Measurements from ENCODE around the gene PSKH1.
"Not testable (repeated sequence)": the region's sequence is repeated elsewhere in the genome, so short reads cannot be mapped to it uniquely, and the experiment has no call there.

The PSKH1 gene
- 10.9 to 27.8 reads per million in 2 experiments for total RNA-seq

GRCh38 chr16:67892899-67893742 lies at the start of gene PSKH1:
PSKH1 (plus strand) TSS chr16:67893254; CDS start chr16:67908750, 15,496 bp downstream.
- peak; percentile 92 for DNase-seq (ENCODE audit: low read depth)

- no peak for DNase-seq (ENCODE audit: low read depth)
Observed at GRCh38 chr16:67843343-67843765, 49.7 kb upstream of the PSKH1 start.

- DNase-seq (ENCODE audit: low read depth), result no peak
Observed at GRCh38 chr16:67844497-67844896, 48.6 kb upstream of the PSKH1 start.

- no peak for DNase-seq (ENCODE audit: low read depth)
Observed at GRCh38 chr16:67845291-67846062, 47.6 kb upstream of the PSKH1 start.

- DNase-seq (ENCODE audit: low read depth), result no peak
Observed at GRCh38 chr16:67846063-67846319, 47.1 kb upstream of the PSKH1 start.

GRCh38 chr16:67846320-67847063 lies 46.6 kb upstream of the PSKH1 start, which contains the start of gene NUTF2:
NUTF2 (plus strand) TSS chr16:67846933; CDS start chr16:67865131, 18,198 bp downstream.
- peak; percentile 92 for DNase-seq (ENCODE audit: low read depth)

GRCh38 chr16:67847064-67847861 lies 45.8 kb upstream of the PSKH1 start, which contains the start of gene CENPT:
CENPT (minus strand) TSS chr16:67847693; CDS start chr16:67833859, 13,834 bp downstream.
- no peak for DNase-seq (ENCODE audit: low read depth)

- no peak for DNase-seq (ENCODE audit: low read depth)
Observed at GRCh38 chr16:67848118-67848517, 44.9 kb upstream of the PSKH1 start.

GRCh38 chr16:67853670-67854069 lies 39.4 kb upstream of the PSKH1 start:
- no peak for DNase-seq (ENCODE audit: low read depth)

- no peak for DNase-seq (ENCODE audit: low read depth)
Observed at GRCh38 chr16:67855789-67856188, 37.3 kb upstream of the PSKH1 start.

- no peak for DNase-seq (ENCODE audit: low read depth)
Observed at GRCh38 chr16:67856927-67857546, 36.0 kb upstream of the PSKH1 start.

GRCh38 chr16:67857547-67858233 lies 35.4 kb upstream of the PSKH1 start:
- no peak for DNase-seq (ENCODE audit: low read depth)

GRCh38 chr16:67858500-67858899 lies 34.6 kb upstream of the PSKH1 start:
- no peak for DNase-seq (ENCODE audit: low read depth)

- no peak for DNase-seq (ENCODE audit: low read depth)
Observed at GRCh38 chr16:67860589-67861398, 32.3 kb upstream of the PSKH1 start.

- no peak for DNase-seq (ENCODE audit: low read depth)
Observed at GRCh38 chr16:67861877-67862276, 31.2 kb upstream of the PSKH1 start.

- DNase-seq (ENCODE audit: low read depth), result no peak
Observed at GRCh38 chr16:67862623-67863583, 30.2 kb upstream of the PSKH1 start.

GRCh38 chr16:67864044-67864443 lies 29.0 kb upstream of the PSKH1 start:
- not testable (repeated sequence) for DNase-seq (ENCODE audit: low read depth)

GRCh38 chr16:67864594-67864993 lies 28.5 kb upstream of the PSKH1 start:
- DNase-seq (ENCODE audit: low read depth), result no peak

All from T follicular helper cell (primary cell).